ENCODE data around the gene GAS6.

GAS6 gene

DNA sequence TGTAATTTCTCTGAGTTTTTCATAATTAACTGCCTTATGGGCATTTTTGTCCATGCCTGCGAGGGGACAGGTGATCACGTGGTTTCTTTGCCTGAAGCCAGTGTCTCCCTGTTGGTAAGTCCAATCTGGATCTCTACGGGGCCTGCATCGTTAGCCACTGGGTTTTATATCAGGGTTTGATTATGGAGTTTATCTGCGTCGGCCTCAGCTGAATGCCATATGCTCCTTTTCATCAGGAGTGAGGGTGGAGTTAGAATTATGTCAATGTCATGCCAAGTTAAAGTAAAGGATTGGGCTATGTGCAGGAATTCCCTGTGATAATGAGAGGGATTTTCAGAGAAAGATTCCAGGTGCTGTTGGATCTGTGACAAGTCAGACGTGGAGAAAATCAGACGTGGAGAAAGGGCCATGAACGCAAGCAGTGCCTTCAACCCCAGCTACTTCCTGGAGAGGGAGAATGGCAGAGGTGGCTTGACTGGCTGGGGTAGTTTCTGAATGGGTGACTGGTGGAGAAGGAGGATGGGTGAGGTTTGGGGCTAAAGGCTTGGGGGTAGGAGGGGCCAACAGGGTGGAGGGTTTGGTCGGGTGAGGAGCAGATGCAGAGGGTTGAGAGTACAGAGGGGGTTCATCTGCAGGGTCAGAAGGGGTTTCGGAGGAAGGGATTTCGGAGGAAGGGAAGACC lies 80.5 kb downstream of the GAS6 start:
- Histone ChIP-seq H3K9ac (ENCODE audit: low read depth, low read length) (no peak overlapping the region), H3K4me1 (ENCODE audit: control insufficient read depth, insufficient read depth, low read length) (peaks cover 4% of the 10 kb centered on the region; the same call in 1 of the 2 replicates), H3K4me3 (ENCODE audit: low read depth, low read length) (no peak overlapping the region), H3K9me3 (ENCODE audit: control insufficient read depth, insufficient read depth, low read length) (0 out of 2 replicates have a peak, but pooled peaks cover 2% of the 10 kb centered on the region), H3K36me3 (ENCODE audit: control insufficient read depth, insufficient read depth, low read length) (no peaks in the 10 kb centered on the region), H3K27me3 (ENCODE audit: control insufficient read depth, insufficient read depth, low read length) (no peaks in the 10 kb centered on the region), H3K27ac (ENCODE audit: low read depth, low read length) (no peak overlapping the region)

- Histone ChIP-seq H3K36me3 (ENCODE audit: control insufficient read depth, insufficient read depth, low read length) (no peaks in the 10 kb centered on the region), H3K27ac (ENCODE audit: low read depth, low read length) (no peak overlapping the region), H3K9me3 (ENCODE audit: control insufficient read depth, insufficient read depth, low read length) (0 out of 2 replicates have a peak, but pooled peaks cover 2% of the 10 kb centered on the region), H3K4me1 (ENCODE audit: control insufficient read depth, insufficient read depth, low read length) (peaks cover 4% of the 10 kb centered on the region; the same call in 1 of the 2 replicates), H3K9ac (ENCODE audit: low read depth, low read length) (no peak overlapping the region), H3K4me3 (ENCODE audit: low read depth, low read length) (no peak overlapping the region), H3K27me3 (ENCODE audit: control insufficient read depth, insufficient read depth, low read length) (no peaks in the 10 kb centered on the region)
Measured at GRCh38 chr13:113782472-113782871, 81.4 kb downstream of the GAS6 start.

- no peak overlapping the region for H3K4me3 ChIP-seq (ENCODE audit: low read depth, low read length)
- H3K27ac ChIP-seq (ENCODE audit: low read depth, low read length) = no peak overlapping the region
- H3K9me3 ChIP-seq (ENCODE audit: control insufficient read depth, insufficient read depth, low read length) = 0 out of 2 replicates have a peak, but pooled peaks cover 2% of the 10 kb centered on the region
- no peak overlapping the region for H3K9ac ChIP-seq (ENCODE audit: low read depth, low read length)
- H3K4me1 ChIP-seq (ENCODE audit: control insufficient read depth, insufficient read depth, low read length) = peaks cover 4% of the 10 kb centered on the region; the same call in 1 of the 2 replicates
- no peaks in the 10 kb centered on the region for H3K27me3 ChIP-seq (ENCODE audit: control insufficient read depth, insufficient read depth, low read length)
- H3K36me3 ChIP-seq (ENCODE audit: control insufficient read depth, insufficient read depth, low read length) = no peaks in the 10 kb centered on the region
Measured at GRCh38 chr13:113781571-113781970, 82.3 kb downstream of the GAS6 start.

GRCh38 chr13:113777311-113778260 lies 86.3 kb downstream of the GAS6 start:
- H3K9me3 ChIP-seq (ENCODE audit: control insufficient read depth, insufficient read depth, low read length) = no peaks in the 10 kb centered on the region
- H3K27ac ChIP-seq (ENCODE audit: low read depth, low read length) = no peak overlapping the region
- H3K9ac ChIP-seq (ENCODE audit: low read depth, low read length) = no peak overlapping the region
- no peaks in the 10 kb centered on the region for H3K36me3 ChIP-seq (ENCODE audit: control insufficient read depth, insufficient read depth, low read length)
- peaks cover 3% of the 10 kb centered on the region; the same call in 1 of the 2 replicates for H3K4me1 ChIP-seq (ENCODE audit: control insufficient read depth, insufficient read depth, low read length)
- no peak overlapping the region for H3K4me3 ChIP-seq (ENCODE audit: low read depth, low read length)
- H3K27me3 ChIP-seq (ENCODE audit: control insufficient read depth, insufficient read depth, low read length) = no peaks in the 10 kb centered on the region

DNA sequence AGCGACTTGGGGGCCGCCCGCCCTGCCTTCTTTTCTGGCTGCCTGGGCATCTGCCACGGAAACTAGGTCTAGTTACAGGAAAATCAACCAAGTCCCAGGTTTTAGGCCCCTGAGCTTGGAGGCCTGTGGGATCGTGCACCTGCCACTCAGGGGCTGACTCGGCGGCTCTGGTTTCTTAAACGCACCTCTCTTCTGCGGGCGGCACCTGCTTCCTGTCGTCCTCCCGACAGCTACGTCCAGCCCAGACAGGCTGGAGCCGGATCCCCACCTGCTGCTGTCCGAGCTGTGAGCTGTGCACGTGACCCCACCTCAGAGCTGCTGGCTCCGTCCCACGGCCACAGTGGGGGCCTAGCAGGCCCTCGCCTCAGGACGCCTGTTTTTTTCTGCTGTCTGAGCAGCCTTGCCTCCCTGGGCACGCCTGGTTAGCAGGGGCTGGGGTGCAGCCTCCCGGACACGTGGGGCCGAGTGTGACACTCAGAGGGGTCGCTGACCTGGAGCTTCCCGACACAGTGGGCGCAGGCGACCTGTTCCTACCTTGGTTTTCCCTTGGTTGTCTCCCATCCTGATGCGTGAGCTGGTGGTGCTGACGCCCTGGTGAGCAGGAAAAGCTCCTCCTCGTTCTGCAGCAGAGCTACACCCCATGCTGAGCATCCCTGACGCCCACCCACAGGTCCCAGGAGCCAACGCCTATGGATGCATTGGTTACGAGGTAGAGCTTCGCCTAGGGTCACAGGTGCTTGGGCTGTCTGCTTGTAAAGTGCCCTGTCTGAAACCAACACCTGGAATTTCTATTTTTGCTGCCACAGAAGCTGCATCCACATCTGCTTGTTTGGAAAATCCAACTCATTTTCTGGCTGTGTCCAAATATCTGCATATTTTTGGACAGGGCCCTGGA lies 87.4 kb downstream of the GAS6 start:
- Histone ChIP-seq H3K27me3 (ENCODE audit: control insufficient read depth, insufficient read depth, low read length) (no peaks in the 10 kb centered on the region), H3K4me3 (ENCODE audit: low read depth, low read length) (no peak overlapping the region), H3K36me3 (ENCODE audit: control insufficient read depth, insufficient read depth, low read length) (no peaks in the 10 kb centered on the region)

GRCh38 chr13:113775451-113776145 lies 88.3 kb downstream of the GAS6 start:
- Histone ChIP-seq H3K36me3 (ENCODE audit: control insufficient read depth, insufficient read depth, low read length) (no peaks in the 10 kb centered on the region), H3K4me3 (ENCODE audit: low read depth, low read length) (no peak overlapping the region), H3K9me3 (ENCODE audit: control insufficient read depth, insufficient read depth, low read length) (no peaks in the 10 kb centered on the region), H3K9ac (ENCODE audit: low read depth, low read length) (no peak overlapping the region), H3K27me3 (ENCODE audit: control insufficient read depth, insufficient read depth, low read length) (no peaks in the 10 kb centered on the region), H3K27ac (ENCODE audit: low read depth, low read length) (no peak overlapping the region), H3K4me1 (ENCODE audit: control insufficient read depth, insufficient read depth, low read length) (no peaks in the 10 kb centered on the region)

More for the DNA sequence above, 87.4 kb downstream of the GAS6 start:
- H3K27ac ChIP-seq (ENCODE audit: low read depth, low read length) = no peak overlapping the region
- no peaks in the 10 kb centered on the region for H3K9me3 ChIP-seq (ENCODE audit: control insufficient read depth, insufficient read depth, low read length)
- H3K4me1 ChIP-seq (ENCODE audit: control insufficient read depth, insufficient read depth, low read length) = no peaks in the 10 kb centered on the region
- no peak overlapping the region for H3K9ac ChIP-seq (ENCODE audit: low read depth, low read length)

DNA sequence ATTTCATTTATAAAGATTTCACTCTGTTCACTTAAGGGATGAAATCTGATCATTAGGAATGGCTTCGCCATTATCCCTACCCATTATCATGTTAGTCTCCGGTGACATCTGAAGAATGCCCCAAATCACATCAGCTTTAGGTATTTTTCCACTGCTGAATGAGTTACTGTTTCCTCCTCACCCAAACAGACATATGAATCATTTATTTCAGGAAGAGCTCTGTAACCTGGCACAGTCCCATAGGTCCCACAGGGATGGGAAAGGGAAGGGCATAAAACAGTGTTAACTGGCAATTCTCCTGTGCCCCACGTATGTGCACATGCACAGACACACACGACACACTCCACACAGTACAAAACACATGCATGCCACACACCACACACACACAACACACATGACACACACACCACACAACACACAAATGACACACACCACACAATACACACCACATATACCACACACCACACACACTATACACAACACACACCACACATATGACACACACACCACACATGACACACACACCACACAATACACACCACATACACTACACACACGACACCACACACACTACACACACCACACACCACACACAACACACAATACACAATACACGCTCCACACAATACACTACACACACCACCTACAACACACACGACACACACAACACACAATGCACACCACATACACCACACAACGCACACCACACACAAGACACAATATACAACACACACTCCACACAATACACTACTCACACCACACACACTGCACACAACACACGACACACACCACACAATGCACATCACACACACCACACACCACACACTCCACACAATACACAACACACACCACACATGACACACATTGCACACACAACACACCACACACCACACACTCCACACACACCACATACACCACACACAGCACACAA lies 89.4 kb downstream of the GAS6 start:
- Histone ChIP-seq H3K27me3 (ENCODE audit: control insufficient read depth, insufficient read depth, low read length) (no peaks in the 10 kb centered on the region), H3K4me3 (ENCODE audit: low read depth, low read length) (no peak overlapping the region), H3K36me3 (ENCODE audit: control insufficient read depth, insufficient read depth, low read length) (no peaks in the 10 kb centered on the region), H3K27ac (ENCODE audit: low read depth, low read length) (no peak overlapping the region), H3K9me3 (ENCODE audit: control insufficient read depth, insufficient read depth, low read length) (no peaks in the 10 kb centered on the region), H3K4me1 (ENCODE audit: control insufficient read depth, insufficient read depth, low read length) (no peaks in the 10 kb centered on the region), H3K9ac (ENCODE audit: low read depth, low read length) (no peak overlapping the region)

DNA sequence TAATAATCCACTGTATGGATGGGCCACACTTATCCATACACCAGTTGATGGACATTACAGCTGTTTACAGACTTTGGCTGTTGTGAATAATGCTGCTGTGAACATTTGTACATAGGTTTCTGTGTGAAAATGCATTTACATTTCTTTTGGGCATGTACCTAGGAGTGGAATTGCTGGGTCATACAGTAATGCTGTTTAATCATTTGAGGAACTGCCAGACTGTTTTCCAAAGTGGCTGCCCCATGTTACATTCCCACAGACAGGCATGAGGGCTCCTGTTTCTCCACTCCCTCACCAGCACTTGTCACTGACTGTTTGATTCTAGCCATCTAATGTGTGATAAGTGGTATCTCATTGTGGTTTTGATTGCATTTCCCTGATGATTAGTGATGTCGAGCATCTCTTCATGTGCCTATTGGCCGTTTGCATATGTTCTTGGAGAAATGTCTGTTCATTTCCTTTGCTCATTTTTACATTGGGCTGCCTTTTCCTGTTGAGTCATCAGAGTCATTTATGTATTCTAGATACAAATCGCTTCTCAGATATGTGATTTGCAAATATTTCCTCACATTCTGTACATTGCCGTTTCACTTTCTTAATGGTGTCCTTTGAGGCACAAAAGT lies 92.1 kb downstream of the GAS6 start:
- H3K9ac ChIP-seq (ENCODE audit: low read depth, low read length) = no peak overlapping the region
- H3K9me3 ChIP-seq (ENCODE audit: control insufficient read depth, insufficient read depth, low read length) = no peaks in the 10 kb centered on the region
- H3K4me1 ChIP-seq (ENCODE audit: control insufficient read depth, insufficient read depth, low read length) = no peaks in the 10 kb centered on the region
- H3K4me3 ChIP-seq (ENCODE audit: low read depth, low read length) = no peak overlapping the region
- H3K27ac ChIP-seq (ENCODE audit: low read depth, low read length) = no peak overlapping the region
- H3K27me3 ChIP-seq (ENCODE audit: control insufficient read depth, insufficient read depth, low read length) = no peaks in the 10 kb centered on the region
- no peaks in the 10 kb centered on the region for H3K36me3 ChIP-seq (ENCODE audit: control insufficient read depth, insufficient read depth, low read length)

DNA sequence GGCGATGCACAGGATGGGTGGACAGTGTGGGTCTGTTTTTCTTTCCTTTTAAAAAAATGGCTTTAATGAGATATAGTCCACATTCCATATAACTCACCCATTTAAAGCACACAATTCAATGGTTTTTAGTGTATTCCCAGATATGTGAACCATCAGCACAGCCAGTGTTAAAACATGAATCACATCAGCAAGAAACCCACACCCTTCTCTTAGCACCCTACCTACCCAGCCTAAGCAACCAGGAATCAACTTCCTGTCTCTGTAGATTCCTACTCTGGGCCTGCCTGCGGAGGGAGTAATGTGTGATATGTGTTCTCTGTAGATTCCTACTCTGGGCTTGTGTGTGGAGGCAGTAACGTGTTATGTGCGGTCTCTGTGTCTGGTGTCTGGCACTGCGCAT lies 92.9 kb downstream of the GAS6 start:
- Histone ChIP-seq H3K27ac (ENCODE audit: low read depth, low read length) (no peak overlapping the region), H3K9me3 (ENCODE audit: control insufficient read depth, insufficient read depth, low read length) (no peaks in the 10 kb centered on the region), H3K9ac (ENCODE audit: low read depth, low read length) (no peak overlapping the region), H3K4me1 (ENCODE audit: control insufficient read depth, insufficient read depth, low read length) (no peaks in the 10 kb centered on the region), H3K4me3 (ENCODE audit: low read depth, low read length) (no peak overlapping the region), H3K36me3 (ENCODE audit: control insufficient read depth, insufficient read depth, low read length) (no peaks in the 10 kb centered on the region), H3K27me3 (ENCODE audit: control insufficient read depth, insufficient read depth, low read length) (no peaks in the 10 kb centered on the region)

Data from HUES48 (cell line).